Ishikawa (cell line): ENCODE data around the gene SV2C.

ENCODE experiments used
- CEBPB ChIP-seq: IDR thresholded peaks from 2 replicates; pipeline ENCODE4 v1.6.1; 2012
- CREB1 ChIP-seq: IDR thresholded peaks from 2 replicates; pipeline ENCODE4 v1.6.1; 2012; ENCODE audit warnings: low read depth
- EGR1 ChIP-seq: IDR thresholded peaks from 2 replicates; pipeline ENCODE4 v1.6.1; 2012
- EP300 ChIP-seq: IDR thresholded peaks from 2 replicates; pipeline ENCODE4 v1.6.1; 2012; ENCODE audit warnings: borderline replicate concordance
- FOXM1 ChIP-seq: IDR thresholded peaks from 2 replicates; pipeline ENCODE4 v1.6.1; 2012; ENCODE audit warnings: low read depth, borderline replicate concordance
- MAX ChIP-seq: IDR thresholded peaks from 2 replicates; pipeline ENCODE4 v1.6.1; 2012
- NFIC ChIP-seq: IDR thresholded peaks from 2 replicates; pipeline ENCODE4 v1.6.1; 2012
- RAD21 ChIP-seq: IDR thresholded peaks from 2 replicates; pipeline ENCODE4 v1.6.1; 2012; ENCODE audit warnings: low read depth
- REST ChIP-seq: IDR thresholded peaks from 2 replicates; pipeline ENCODE4 v1.6.1; 2012; ENCODE audit warnings: low read depth, mild to moderate bottlenecking
- TAF1 ChIP-seq: IDR thresholded peaks from 2 replicates; pipeline ENCODE4 v1.6.1; 2012; ENCODE audit warnings: low read depth, mild to moderate bottlenecking
- TCF12 ChIP-seq: IDR thresholded peaks from 2 replicates; pipeline ENCODE4 v1.6.1; 2012; ENCODE audit warnings: low read depth
- TEAD4 ChIP-seq: IDR thresholded peaks from 2 replicates; pipeline ENCODE4 v1.6.1; 2012
- USF1 ChIP-seq: IDR thresholded peaks from 2 replicates; pipeline ENCODE4 v1.6.1; 2012
- YY1 ChIP-seq: IDR thresholded peaks from 2 replicates; pipeline ENCODE4 v1.6.1; 2012; ENCODE audit warnings: low read depth
- ZBTB7A ChIP-seq: IDR thresholded peaks from 2 replicates; pipeline ENCODE4 v1.6.1; 2012; ENCODE audit warnings: low read depth

SV2C gene

GRCh38 chr5:76303921-76304320 is 220.7 kb downstream of the SV2C start:
- TF ChIP-seq TCF12 (peak; percentile 96), RAD21 (0 out of 2 replicates have a peak, but pooled peaks have one; percentile 1), REST (peak; percentile 27; the same call in 1 of the 2 replicates), MAX (peak; percentile 90), FOXM1 (peak; percentile 73; the same call in 1 of the 2 replicates), YY1 (peak; percentile 68; the same call in 1 of the 2 replicates), CEBPB (no peak; the same call in 1 of the 2 replicates), USF1 (peak; percentile 28; the same call in 1 of the 2 replicates), TEAD4 (peak; percentile 61), EGR1 (no peak), ZBTB7A (no peak), EP300 (peak; percentile 92), TAF1 (no peak), CREB1 (no peak), NFIC (peak; percentile 83)

GRCh38 chr5:76305269-76305668 is 222.1 kb downstream of the SV2C start:
- peak; percentile 67; the same call in 1 of the 2 replicates for TF ChIP-seq CEBPB
- TF ChIP-seq EP300, result no peak
- no peak for TF ChIP-seq ZBTB7A
- TF ChIP-seq CREB1, result no peak
- TF ChIP-seq REST, result no peak

- TF ChIP-seq YY1, result no peak
- TF ChIP-seq REST, result no peak
- no peak for TF ChIP-seq EP300
- TF ChIP-seq MAX, result no peak
- no peak for TF ChIP-seq CEBPB
- TF ChIP-seq ZBTB7A, result no peak
- TF ChIP-seq CREB1, result no peak
These were observed 222.6 kb downstream of the SV2C start for GRCh38 chr5:76305775-76306174.

GRCh38 chr5:76310208-76310607 is 227.0 kb downstream of the SV2C start:
- TF ChIP-seq FOXM1 (no peak), NFIC (no peak), YY1 (no peak), CEBPB (no peak), EGR1 (no peak), EP300 (no peak), ZBTB7A (no peak), MAX (no peak), TAF1 (no peak), RAD21 (no peak), TCF12 (no peak), CREB1 (no peak), USF1 (no peak), TEAD4 (no peak), REST (no peak)
